CD4-positive, alpha-beta memory T cell (primary cell): ENCODE data around the gene NUB1. TPM values are rescaled to one million over a fixed set of nuclear protein-coding genes. Genes with fewer than 3 reads are reported as not detected.

Experiments
- CTCF ChIA-PET: fragments of 350-600 bp; sonication (Branson Sonifier 250); formaldehyde crosslinking; loops from one replicate; lab custom pipeline; 2021; ENCODE audit warnings: inconsistent platforms; ENCODE audit not compliant: partially characterized antibody; lab: Charles Lee
- POLR2A ChIA-PET: fragments of 350-600 bp; sonication (Branson Sonifier 250); formaldehyde crosslinking; loops from one replicate; lab custom pipeline; 2021; ENCODE audit not compliant: partially characterized antibody; lab: Charles Lee
- DNase-seq, 5 donors: peaks; one replicate each; pipeline versions ENCODE4 v3.0.0 to v3.0.0-alpha.2; 2020 to 2022; ENCODE audit warnings: mixed read lengths in 1 of 5
- H3K27ac ChIP-seq: one replicate; pipeline ENCODE4 v1.7.0; 2013; ENCODE audit warnings: low read depth, low read length
- H3K27me3 ChIP-seq: 2 replicates; pipeline ENCODE4 v1.7.0; 2013; ENCODE audit warnings: mild to moderate bottlenecking, low read length, moderate library complexity; ENCODE audit not compliant: insufficient read depth
- H3K36me3 ChIP-seq: 2 replicates; pipeline ENCODE4 v1.7.0; 2013; ENCODE audit warnings: mild to moderate bottlenecking, low read length, moderate library complexity; ENCODE audit not compliant: insufficient read depth
- H3K4me1 ChIP-seq: 2 replicates; pipeline ENCODE4 v1.7.0; 2013; ENCODE audit warnings: mild to moderate bottlenecking, low read length, moderate library complexity; ENCODE audit not compliant: insufficient read depth
- H3K4me3 ChIP-seq, 2 donors: one replicate each; pipeline ENCODE4 v1.7.0; 2013; ENCODE audit warnings: low read length in 2 of 2, mild to moderate bottlenecking in 1 of 2
- H3K9me3 ChIP-seq, 2 donors: one replicate each; pipeline ENCODE4 v1.7.0; 2013; ENCODE audit warnings: low read length in 2 of 2, control low read depth in 1 of 2; ENCODE audit not compliant: control insufficient read depth in 1 of 2
- H3K27ac Mint-ChIP-seq, 7 donors: one replicate each; pipeline ENCODE4 v1.8.0; 2020 to 2021; ENCODE audit warnings: mixed read lengths in 7 of 7, mild to moderate bottlenecking in 6 of 7, inconsistent platforms in 3 of 7, moderate library complexity in 3 of 7
- H3K27me3 Mint-ChIP-seq, 2 donors: one replicate each; pipeline ENCODE4 v1.8.0; 2020 to 2021; ENCODE audit warnings: mixed read lengths in 2 of 2
- H3K36me3 Mint-ChIP-seq, 2 donors: one replicate each; pipeline ENCODE4 v1.8.0; 2020 to 2021; ENCODE audit warnings: mixed read lengths in 2 of 2, inconsistent platforms in 1 of 2, mild to moderate bottlenecking in 1 of 2
- H3K4me1 Mint-ChIP-seq, 4 donors: one replicate each; pipeline ENCODE4 v1.8.0; 2020 to 2021; ENCODE audit warnings: mixed read lengths in 4 of 4, mild to moderate bottlenecking in 1 of 4
- H3K4me3 Mint-ChIP-seq, 8 donors: one replicate each; pipeline ENCODE4 v1.8.0; 2020 to 2021; ENCODE audit warnings: mixed read lengths in 8 of 8, mild to moderate bottlenecking in 7 of 8, moderate library complexity in 6 of 8, inconsistent platforms in 3 of 8
- H3K9me3 Mint-ChIP-seq, 8 donors: one replicate each; pipeline ENCODE4 v1.8.0; 2020 to 2021; ENCODE audit warnings: mixed read lengths in 8 of 8, mild to moderate bottlenecking in 5 of 8, inconsistent platforms in 3 of 8, moderate library complexity in 1 of 8
- intact Hi-C: fragments of 100-400 bp; cut with micrococcal nuclease; formaldehyde crosslinking; loops from one replicate; pipeline ENCODE4 v1.15.1; 2023
- polyA plus RNA-seq, 2 donors: library from polyadenylated mRNA; unstranded; fragments of 300-500 nt; fragmentation: Illumina TruSeq; gene quantifications; one replicate each; pipeline ENCODE4 v1.2.3, GENCODE V29; 2021
- total RNA-seq, 2 experiments: library from RNA; stranded (reverse); gene quantifications; one replicate each; pipeline ENCODE4 v1.2.3, GENCODE V29; 2021

The NUB1 gene
- total and polyA plus RNA-seq, 4 experiments from 2014 or later: 50.1 to 119 (median 96.4) TPM

GRCh38 chr7:151427705-151428377, 86.2 kb downstream of the NUB1 start:
- POLR2A ChIA-PET: interaction anchor here (0.6 to 4.2 kb wide), 3 partner anchors 18 to 44 kb away, joined by 4 to 21 read pairs (median 20); partner anchors contain the start of gene WDR86
- Mint-ChIP-seq H3K27me3 (no peaks in the 10 kb centered on the region), H3K4me3 (peak overlapping the region in 5 of 8 donors; percentile 15 to 84 (median 57)), H3K4me1 (peaks cover 35 to 63% (median 47%) of the 10 kb centered on the region in 4 donors), H3K27ac (peak overlapping the region; percentile 91 to 98 (median 94)), H3K9me3 (peaks cover 0 to 2% (median 0%) of the 10 kb centered on the region in 8 donors), H3K36me3 (no peaks in the 10 kb centered on the region)
- DNase-seq: no peak
- Histone ChIP-seq H3K4me3 (no peak overlapping the region), H3K9me3 (no peaks in the 10 kb centered on the region), H3K4me1 (peaks cover 66% of the 10 kb centered on the region), H3K36me3 (no peaks in the 10 kb centered on the region), H3K27me3 (no peaks in the 10 kb centered on the region), H3K27ac (peak overlapping the region; percentile 29)
- intact Hi-C loops: no loop called here
- CTCF ChIA-PET: interaction anchor here (1.3 kb wide), 1 partner anchor 113 kb away, joined by 3 read pairs; no protein-coding TSS in a partner anchor

Other genes starting within 250 kb of the NUB1 start
- not detected for gene GBX1, start 174.1 kb upstream of the NUB1 start, total RNA-seq
- gene GBX1, start 174.1 kb upstream of the NUB1 start, polyA plus RNA-seq: not detected
- gene ASB10, start 154.6 kb upstream of the NUB1 start, total RNA-seq: not detected
- gene ASB10, start 154.6 kb upstream of the NUB1 start, polyA plus RNA-seq: not detected
- 1 to 10 TPM; 4.9 to 6.9 TPM for gene H2BK1, start 131.3 kb upstream of the NUB1 start, total RNA-seq
- not detected for gene H2BK1, start 131.3 kb upstream of the NUB1 start, polyA plus RNA-seq
- gene ABCF2, start 114.6 kb upstream of the NUB1 start, total RNA-seq: 10 to 100 TPM; 31.4 to 35.7 TPM
- gene ABCF2, start 114.6 kb upstream of the NUB1 start, polyA plus RNA-seq: 10 to 100 TPM; 33.0 to 37.3 TPM
- 10 to 100 TPM; 52.2 to 52.3 TPM for gene CHPF2, start 109.3 kb upstream of the NUB1 start, total RNA-seq
- gene CHPF2, start 109.3 kb upstream of the NUB1 start, polyA plus RNA-seq: 10 to 100 TPM; 25.3 to 28.6 TPM
- gene SMARCD3, start 93.1 kb upstream of the NUB1 start, total RNA-seq: 1 to 10 TPM; 4.0 to 5.2 TPM
- 1 to 10 TPM; 4.6 TPM for gene SMARCD3, start 93.1 kb upstream of the NUB1 start, polyA plus RNA-seq
- 1 to 10 TPM; 7.0 to 8.0 TPM for gene WDR86, start 68.2 kb downstream of the NUB1 start, total RNA-seq
- 10 to 100 TPM; 10.0 to 14.4 TPM for gene WDR86, start 68.2 kb downstream of the NUB1 start, polyA plus RNA-seq
- gene CRYGN, start 98.3 kb downstream of the NUB1 start, total RNA-seq: not detected
- gene CRYGN, start 98.3 kb downstream of the NUB1 start, polyA plus RNA-seq: 1 to 10 TPM in 1 of 2 donors, not detected in 1; 1.9 TPM
- 10 to 100 TPM; 40.8 to 45.1 TPM for gene RHEB, start 178.1 kb downstream of the NUB1 start, total RNA-seq
- 10 to 100 TPM; 83.0 to 83.2 TPM for gene RHEB, start 178.1 kb downstream of the NUB1 start, polyA plus RNA-seq